Esophagus squamous epithelium (tissue), 5 donors: ENCODE data around the gene TEX29. TPM values are rescaled to one million over a fixed set of nuclear protein-coding genes. Genes with fewer than 3 reads are reported as not detected.

ENCODE experiments used
- DNase-seq: peaks from one replicate; lab custom pipeline; 2025; lab: John Stamatoyannopoulos, UW
- H3K27ac ChIP-seq, 4 donors: fragments of 200-600 bp; sonication (generic); one replicate each; pipeline ENCODE4 v1.5.1; 2016 to 2019; ENCODE audit warnings: mild to moderate bottlenecking in 1 of 4
- H3K27me3 ChIP-seq, 4 donors: fragments of 200-600 bp; sonication (generic); 1 replicate in 3 of 4; 2 replicates in 1 of 4; pipeline versions ENCODE4 v1.5.1 to v1.6.0; 2017 to 2021; ENCODE audit warnings: antibody characterized with exemption in 1 of 4
- H3K36me3 ChIP-seq, 3 donors: fragments of 200-600 bp; sonication (generic); one replicate each; pipeline ENCODE4 v1.5.1; 2016 to 2019
- H3K4me1 ChIP-seq, 3 donors: fragments of 200-600 bp; sonication (generic); one replicate each; pipeline ENCODE4 v1.5.1; 2017 to 2019
- H3K4me3 ChIP-seq, 4 donors: fragments of 200-600 bp; sonication (generic); 1 replicate in 3 of 4; 2 replicates in 1 of 4; pipeline ENCODE4 v1.5.1; 2016 to 2019; ENCODE audit warnings: mild to moderate bottlenecking in 2 of 4, moderate library complexity in 1 of 4
- H3K9me3 ChIP-seq, 3 donors: fragments of 200-600 bp; sonication (generic); one replicate each; pipeline ENCODE4 v1.5.1; 2016 to 2019
- POLR2A ChIP-seq, 4 donors: fragments of 450-650 bp; IDR thresholded peaks; one replicate each; pipeline ENCODE4 v1.6.1; 2017; ENCODE audit warnings: antibody characterized with exemption in 4 of 4, mild to moderate bottlenecking in 4 of 4, moderate library complexity in 3 of 4
- WGBS, 2 donors: methylation state at CpG; one replicate each; pipeline ENCODE4 v1.1.5; 2018; 5-methylcytosine and 5-hydroxymethylcytosine counted together
- intact Hi-C: fragments of 100-400 bp; cut with DNase I; formaldehyde crosslinking; loops from one replicate; pipeline ENCODE4 v1.15.0; 2022
- total RNA-seq, 4 donors: library from RNA; depleted of rRNA; stranded (reverse); fragments of >200 nt; gene quantifications; one replicate each; pipeline ENCODE4 v1.1.0, GENCODE V29; 2016
- TF ChIP-seq, protein P1 (sequence below), 6 experiments: fragments of 450-650 bp in 4 of 6; fragments of 200-600 bp in 2 of 6; sonication (generic) in 2 of 6; IDR thresholded peaks; one replicate each; pipeline ENCODE4 v1.5.1; 2016 to 2019; ENCODE audit warnings: antibody characterized with exemption in 6 of 6, mild to moderate bottlenecking in 4 of 6, moderate library complexity in 4 of 6
- donor health status: DM: yes; HTN: yes; CAD: no.

Gene TEX29
- total RNA-seq, 4 donors from 2014 or later: not detected

DNA sequence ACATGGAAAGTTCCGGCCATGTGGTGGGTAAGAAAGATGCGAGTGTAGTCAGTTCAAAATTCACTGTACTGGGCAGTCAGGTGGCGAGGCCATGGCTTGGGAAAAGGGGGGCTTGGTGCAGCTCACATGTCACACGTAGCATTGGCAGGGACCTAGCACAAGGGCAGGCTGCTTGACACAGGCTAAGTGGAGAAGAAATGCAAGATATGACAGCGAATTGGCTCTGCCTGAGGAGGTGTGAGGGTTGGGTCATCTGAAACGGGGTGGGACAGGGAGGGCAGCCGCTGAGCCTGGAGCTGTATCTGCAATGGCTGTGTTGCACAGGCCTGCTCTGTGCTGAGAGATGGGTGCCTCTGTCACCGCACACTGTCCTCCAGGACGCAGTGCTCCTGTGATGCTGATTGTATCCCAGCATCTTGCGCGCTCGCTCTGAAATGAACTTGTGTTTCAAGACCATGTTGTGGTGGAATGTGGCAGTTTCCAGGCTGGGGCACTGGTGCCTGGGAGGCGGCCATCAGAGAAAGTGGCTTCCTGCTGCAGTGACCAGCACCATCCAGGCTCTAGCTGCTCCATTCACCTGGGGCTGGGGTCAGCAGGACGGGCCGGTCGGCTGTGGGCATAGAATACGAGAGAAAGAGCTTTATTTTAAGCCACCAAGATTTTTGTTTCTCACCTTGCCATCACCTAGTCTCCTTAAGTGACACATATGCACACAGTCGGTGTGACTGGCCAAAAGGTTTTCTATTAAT is 70.3 kb downstream of the TEX29 start:
- WGBS, 2 donors: 83 to 90% methylated on average over 10 to 13 of the region's 18 CpGs
- H3K4me3 ChIP-seq: no peak overlapping the region
- no peak for DNase-seq
- no peak for TF ChIP-seq POLR2A (IDR thresholded peaks at IDR 0.05)
- TF ChIP-seq, protein P1, sequence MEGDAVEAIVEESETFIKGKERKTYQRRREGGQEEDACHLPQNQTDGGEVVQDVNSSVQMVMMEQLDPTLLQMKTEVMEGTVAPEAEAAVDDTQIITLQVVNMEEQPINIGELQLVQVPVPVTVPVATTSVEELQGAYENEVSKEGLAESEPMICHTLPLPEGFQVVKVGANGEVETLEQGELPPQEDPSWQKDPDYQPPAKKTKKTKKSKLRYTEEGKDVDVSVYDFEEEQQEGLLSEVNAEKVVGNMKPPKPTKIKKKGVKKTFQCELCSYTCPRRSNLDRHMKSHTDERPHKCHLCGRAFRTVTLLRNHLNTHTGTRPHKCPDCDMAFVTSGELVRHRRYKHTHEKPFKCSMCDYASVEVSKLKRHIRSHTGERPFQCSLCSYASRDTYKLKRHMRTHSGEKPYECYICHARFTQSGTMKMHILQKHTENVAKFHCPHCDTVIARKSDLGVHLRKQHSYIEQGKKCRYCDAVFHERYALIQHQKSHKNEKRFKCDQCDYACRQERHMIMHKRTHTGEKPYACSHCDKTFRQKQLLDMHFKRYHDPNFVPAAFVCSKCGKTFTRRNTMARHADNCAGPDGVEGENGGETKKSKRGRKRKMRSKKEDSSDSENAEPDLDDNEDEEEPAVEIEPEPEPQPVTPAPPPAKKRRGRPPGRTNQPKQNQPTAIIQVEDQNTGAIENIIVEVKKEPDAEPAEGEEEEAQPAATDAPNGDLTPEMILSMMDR (IDR thresholded peaks at IDR 0.05): no peak
- peaks cover 0 to 6% (median 0%) of the 10 kb centered on the region in 4 donors for H3K27me3 ChIP-seq
- H3K36me3 ChIP-seq: no peaks in the 10 kb centered on the region
- intact Hi-C loops: no loop called here
- H3K27ac ChIP-seq: no peak overlapping the region
- H3K9me3 ChIP-seq: no peaks in the 10 kb centered on the region
- H3K4me1 ChIP-seq: no peaks in the 10 kb centered on the region

DNA sequence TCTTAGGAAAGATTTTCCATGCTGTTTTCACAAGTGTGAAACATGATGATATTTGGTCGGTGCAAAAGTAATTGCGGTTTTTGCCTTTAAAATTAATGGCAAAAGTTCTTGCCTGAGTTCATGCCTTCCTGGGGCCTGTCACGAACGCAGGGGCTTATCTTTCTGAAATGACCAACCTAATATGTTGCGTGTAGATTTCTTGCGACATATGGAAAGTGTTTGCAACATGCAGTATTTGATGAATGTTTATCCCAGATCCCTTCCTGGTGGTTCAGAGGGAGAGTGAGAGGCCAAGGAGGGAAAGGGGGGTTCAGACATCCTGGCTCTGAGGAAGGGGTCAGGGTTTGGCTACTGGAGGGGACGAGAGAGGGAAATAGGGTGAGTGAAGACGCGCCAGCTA is 72.0 kb downstream of the TEX29 start:
- intact Hi-C loops: no loop called here
- no peak overlapping the region for H3K27ac ChIP-seq
- H3K27me3 ChIP-seq: peaks cover 0 to 6% (median 0%) of the 10 kb centered on the region in 4 donors
- H3K36me3 ChIP-seq: no peaks in the 10 kb centered on the region
- DNase-seq: no peak
- H3K4me1 ChIP-seq: no peaks in the 10 kb centered on the region
- H3K9me3 ChIP-seq: no peaks in the 10 kb centered on the region
- TF ChIP-seq POLR2A (IDR thresholded peaks at IDR 0.05): no peak
- TF ChIP-seq, protein P1 (IDR thresholded peaks at IDR 0.05): no peak
- WGBS, 2 donors: 72 to 77% methylated on average over 9 of the region's 9 CpGs
- H3K4me3 ChIP-seq: no peak overlapping the region

DNA sequence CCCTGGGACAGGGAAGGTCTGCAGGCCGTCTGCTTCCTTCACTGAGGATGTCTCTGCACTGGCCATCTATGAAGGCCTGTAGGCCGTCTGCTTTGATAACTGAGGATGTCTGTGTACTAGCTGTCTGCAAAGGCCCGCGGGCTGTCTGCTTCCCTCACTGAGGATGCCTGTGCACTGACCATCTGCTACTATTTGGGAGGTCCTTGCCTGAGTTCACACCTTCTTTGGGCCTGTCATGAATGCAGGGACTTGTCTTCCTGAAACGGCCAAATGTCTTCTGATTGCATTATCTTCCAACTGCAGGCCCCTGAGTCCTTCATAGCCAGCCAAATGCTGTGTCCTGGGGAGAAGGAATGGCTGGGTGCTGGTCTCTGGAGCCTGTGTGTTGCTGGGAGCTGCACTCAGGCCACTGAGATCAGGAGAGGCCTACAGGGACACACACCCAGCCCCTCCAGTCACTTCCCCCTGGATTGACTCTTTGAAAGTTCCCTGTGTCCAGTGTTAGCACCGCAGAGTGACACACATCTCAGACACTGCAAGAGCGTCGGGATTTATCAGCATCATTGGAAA is 72.9 kb downstream of the TEX29 start:
- no peak for DNase-seq
- H3K4me3 ChIP-seq: no peak overlapping the region
- peaks cover 0 to 6% (median 0%) of the 10 kb centered on the region in 4 donors for H3K27me3 ChIP-seq
- intact Hi-C loops: no loop called here
- no peaks in the 10 kb centered on the region for H3K36me3 ChIP-seq
- H3K27ac ChIP-seq: no peak overlapping the region
- 71 to 79% methylated on average over 5 to 8 of the region's 8 CpGs for WGBS, 2 donors
- no peaks in the 10 kb centered on the region for H3K9me3 ChIP-seq
- TF ChIP-seq, protein P1 (IDR thresholded peaks at IDR 0.05): no peak
- TF ChIP-seq POLR2A (IDR thresholded peaks at IDR 0.05): no peak
- no peaks in the 10 kb centered on the region for H3K4me1 ChIP-seq

Other genes with a start within 250 kb of the TEX29 start
- gene ARHGEF7, start 205.3 kb upstream of the TEX29 start, total RNA-seq: 10 to 100 TPM; 11.5 to 57.2 (median 36.5) TPM